Measurements from ENCODE around the gene CSAD.

Gene CSAD

GRCh38 chr12:53180220-53180930 is at the start of gene CSAD, which contains the start of gene ZNF740:
Gene CSAD, minus strand, starts transcription at chr12:53180925. Its CDS starts 7,455 bp downstream, at chr12:53173470.
Gene ZNF740, plus strand, starts transcription at chr12:53180722. Its CDS starts 1,262 bp downstream, at chr12:53181984.
- in situ Hi-C loops (cut with HindIII; ENCODE audit: low sequenced_read_pairs), result loop anchor here (10.0 kb wide), 1 partner anchor 46 kb away; no protein-coding TSS in a partner anchor

DNA sequence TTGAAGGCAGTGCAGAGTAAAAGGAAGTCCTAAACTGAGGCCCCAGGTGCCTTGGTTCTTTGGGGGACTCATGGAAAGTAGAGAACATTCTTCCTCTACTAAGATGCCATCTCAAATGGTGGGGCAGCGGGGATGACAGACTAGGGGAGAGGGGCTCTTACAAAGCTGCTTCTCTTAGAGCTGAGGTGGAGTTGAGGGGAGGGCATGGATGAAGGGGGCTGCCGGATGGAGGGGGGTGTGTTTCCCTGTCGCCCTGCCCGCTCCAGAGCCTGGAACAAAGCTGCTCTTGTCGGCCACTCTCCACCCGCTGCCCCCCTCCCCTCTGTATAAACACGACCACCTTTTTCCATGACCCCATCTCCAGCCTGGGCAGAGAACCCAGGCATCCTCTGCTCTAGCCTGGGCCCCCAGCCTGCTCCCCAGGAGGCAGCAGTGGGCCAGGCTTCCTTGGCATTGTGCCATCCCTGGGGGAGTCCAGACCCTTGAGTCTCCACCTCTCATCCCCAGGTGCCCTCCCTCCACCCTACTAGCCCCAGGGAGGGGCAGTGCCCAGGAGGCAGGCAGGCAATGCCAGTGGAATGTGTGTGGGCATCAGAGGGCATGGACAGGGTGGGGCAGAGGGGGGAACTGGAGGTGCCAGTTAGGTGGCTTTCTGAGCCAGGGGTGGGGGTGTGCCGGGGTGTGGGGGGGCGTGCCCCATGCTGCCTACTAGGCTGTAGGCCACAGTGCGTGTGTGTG is 49.6 kb upstream of the CSAD start:
- in situ Hi-C loops (cut with HindIII; ENCODE audit: low sequenced_read_pairs), result no loop called here

GRCh38 chr12:53229454-53229853 is 48.7 kb upstream of the CSAD start:
- in situ Hi-C loops (cut with HindIII; ENCODE audit: low sequenced_read_pairs), result no loop called here

DNA sequence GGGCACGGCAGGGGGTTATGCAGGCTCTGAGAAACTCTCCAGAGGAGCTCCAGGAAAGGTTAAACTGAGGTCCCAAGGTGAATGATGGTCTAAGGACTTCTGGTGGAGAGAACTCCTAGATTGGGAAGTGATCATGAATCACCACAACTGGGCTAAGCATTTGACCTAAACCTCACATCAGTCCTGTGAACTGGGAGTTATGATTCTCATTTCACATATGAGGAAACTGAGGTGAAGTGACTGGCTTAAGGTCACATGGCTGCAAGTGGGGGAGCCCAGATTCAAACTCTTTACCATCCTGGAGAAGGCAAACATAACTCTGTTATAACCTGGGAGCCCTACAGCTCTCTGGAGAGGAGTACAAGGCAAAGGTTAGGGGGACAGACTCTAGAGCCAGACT is 47.1 kb upstream of the CSAD start:
- in situ Hi-C loops (cut with HindIII; ENCODE audit: low sequenced_read_pairs), result no loop called here

DNA sequence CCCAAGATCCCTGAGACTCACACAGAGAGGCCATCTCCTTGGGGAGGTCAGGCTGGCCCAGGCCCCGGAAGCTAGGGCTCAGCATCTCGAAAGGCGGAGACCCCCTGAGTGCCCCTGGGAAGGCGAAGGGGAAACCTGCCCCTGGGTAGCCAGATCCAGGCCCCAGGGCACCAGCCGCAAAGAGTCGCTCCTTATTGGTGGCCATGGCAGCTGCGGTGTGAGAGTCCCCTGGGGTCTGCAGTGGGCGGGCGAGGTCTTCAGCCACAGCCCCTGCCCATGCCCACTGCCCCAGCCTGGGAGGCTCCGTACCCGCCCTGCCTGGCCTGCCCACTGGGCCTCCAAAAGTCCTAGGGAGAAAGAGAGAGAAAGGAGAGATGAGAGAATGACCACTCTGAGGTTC is 46.6 kb upstream of the CSAD start:
- in situ Hi-C loops (cut with HindIII; ENCODE audit: low sequenced_read_pairs), result no loop called here

GRCh38 chr12:53226815-53227214 is 46.1 kb upstream of the CSAD start:
- in situ Hi-C loops (cut with HindIII; ENCODE audit: low sequenced_read_pairs), result no loop called here

GRCh38 chr12:53225635-53226424 is 45.1 kb upstream of the CSAD start:
- in situ Hi-C loops (cut with HindIII; ENCODE audit: low sequenced_read_pairs), result no loop called here

DNA sequence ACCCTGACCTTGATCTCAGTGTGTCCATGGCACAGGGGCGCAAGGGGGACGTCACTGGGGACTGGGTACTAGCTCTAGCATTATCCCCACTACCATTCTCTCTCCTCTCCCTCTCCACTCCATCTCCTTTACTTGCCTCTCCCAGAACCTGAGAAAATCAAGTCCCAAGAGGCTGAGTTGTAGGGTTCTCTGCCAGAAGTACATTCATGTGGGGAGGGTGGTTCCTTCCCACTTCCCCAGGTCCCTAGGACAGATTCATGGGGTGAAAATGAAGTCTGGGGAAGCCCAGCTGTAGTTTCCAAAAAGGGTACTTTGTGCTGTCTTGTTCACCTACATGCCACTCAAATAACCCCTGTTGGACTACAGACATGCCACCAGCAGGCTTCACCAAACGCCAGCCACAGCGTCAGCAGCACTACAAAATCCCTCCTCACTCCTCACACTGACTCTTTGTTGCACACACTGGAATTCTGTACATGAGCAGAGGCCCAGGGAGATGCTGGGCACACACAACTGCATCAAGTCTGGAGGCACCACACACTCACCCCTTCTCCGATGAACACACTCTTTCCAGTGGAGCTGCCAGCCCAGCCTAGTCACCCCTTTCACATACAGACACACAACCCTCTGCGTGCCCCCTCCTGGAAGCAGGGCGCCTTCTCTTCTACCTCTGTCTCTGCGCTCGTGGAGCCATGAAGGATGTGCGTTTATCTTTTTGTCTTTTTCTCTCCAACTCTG is 44.3 kb upstream of the CSAD start:
- in situ Hi-C loops (cut with HindIII; ENCODE audit: low sequenced_read_pairs), result no loop called here

GRCh38 chr12:53224061-53224896 is 43.6 kb upstream of the CSAD start:
- in situ Hi-C loops (cut with HindIII; ENCODE audit: low sequenced_read_pairs), result no loop called here

- in situ Hi-C loops (cut with HindIII; ENCODE audit: low sequenced_read_pairs), result no loop called here
Observed at GRCh38 chr12:53223389-53224060, 42.8 kb upstream of the CSAD start.

- in situ Hi-C loops (cut with HindIII; ENCODE audit: low sequenced_read_pairs), result no loop called here
Observed at GRCh38 chr12:53222806-53223261, 42.1 kb upstream of the CSAD start.

DNA sequence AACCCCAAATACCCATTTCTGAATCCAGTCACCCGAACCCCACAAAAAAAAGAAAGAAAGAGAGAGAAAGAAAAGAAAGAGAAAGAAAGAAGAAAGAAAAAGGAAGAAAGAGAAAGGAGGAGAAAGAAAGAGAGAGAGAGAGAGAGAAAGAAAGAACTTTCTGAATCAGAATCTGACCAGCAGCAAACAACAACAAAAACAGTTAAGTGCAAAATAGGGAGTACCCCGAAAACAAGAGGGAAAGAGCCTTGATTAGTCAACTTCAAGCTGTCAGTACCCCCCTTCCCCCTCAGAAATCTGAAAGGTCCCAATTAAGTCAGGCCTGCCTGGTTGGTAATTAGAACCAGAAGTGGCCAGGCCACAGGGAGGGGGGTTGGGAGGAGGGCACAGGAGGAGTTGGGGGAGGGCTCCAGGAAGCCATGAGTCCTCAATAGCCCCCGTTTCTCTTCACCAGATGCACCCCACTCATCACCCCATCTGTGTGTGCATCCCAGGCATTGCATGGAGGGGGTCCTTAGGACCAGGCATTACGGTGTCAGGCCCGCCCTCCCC is 41.5 kb upstream of the CSAD start:
- in situ Hi-C loops (cut with HindIII; ENCODE audit: low sequenced_read_pairs), result no loop called here

- in situ Hi-C loops (cut with HindIII; ENCODE audit: low sequenced_read_pairs), result no loop called here
Observed at GRCh38 chr12:53221203-53222080, 40.7 kb upstream of the CSAD start.

- in situ Hi-C loops (cut with HindIII; ENCODE audit: low sequenced_read_pairs), result no loop called here
Observed at GRCh38 chr12:53220694-53221202, 40.0 kb upstream of the CSAD start.

GRCh38 chr12:53219956-53220693 is 39.4 kb upstream of the CSAD start:
- in situ Hi-C loops (cut with HindIII; ENCODE audit: low sequenced_read_pairs), result loop anchor here (10.0 kb wide), 1 partner anchor 105 kb away; the partner anchor contains the start of gene AAAS

DNA sequence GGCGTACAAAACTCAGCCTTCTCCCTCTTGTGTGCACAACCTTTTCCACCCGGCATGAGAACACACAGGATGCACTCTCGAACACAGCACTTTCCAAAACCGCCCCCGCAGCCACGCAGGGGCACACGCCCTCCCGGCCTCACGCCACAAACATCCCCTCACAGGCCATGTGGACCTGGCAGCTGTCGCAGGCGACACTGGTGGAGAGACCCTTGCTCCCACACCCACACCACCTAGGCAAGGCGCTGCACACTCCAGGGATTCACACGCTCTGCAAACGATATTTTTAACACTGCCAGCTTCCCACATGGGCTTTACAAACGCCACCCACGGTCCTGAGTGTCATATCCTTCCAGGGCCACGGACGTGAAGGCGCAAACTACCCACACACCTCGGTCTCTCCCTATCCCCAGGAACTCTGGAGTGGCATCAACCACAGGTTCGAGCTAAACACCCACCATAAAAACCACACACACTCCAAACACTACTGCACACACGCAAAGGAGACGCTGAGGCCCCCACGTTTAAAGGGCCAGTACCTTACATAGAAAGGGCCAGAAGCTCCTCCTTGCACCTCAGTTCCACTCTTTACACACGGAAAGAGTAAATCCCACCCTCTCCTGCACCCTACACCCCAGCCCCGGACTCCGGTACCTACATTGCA is 38.7 kb upstream of the CSAD start:
- in situ Hi-C loops (cut with HindIII; ENCODE audit: low sequenced_read_pairs), result loop anchor here (10.0 kb wide), 1 partner anchor 105 kb away; the partner anchor contains the start of gene AAAS

All from endothelial cell of hepatic sinusoid (primary cell).